K562 (cell line): ENCODE data around the gene TMEM184A. TPM values are rescaled to one million over a fixed set of nuclear protein-coding genes. Genes with fewer than 3 reads are reported as not detected.

Experiments
- CSDE1 ChIP-seq, 2 experiments: fragments of 450-650 bp; IDR thresholded peaks; 2 replicates each; pipeline ENCODE4 v1.6.1; 2016; ENCODE audit warnings: mild to moderate bottlenecking in 1 of 2
- GTF2E2 ChIP-seq: fragments of 200-800 bp; sonication (Bioruptor generic); IDR thresholded peaks from 2 replicates; pipeline ENCODE4 v1.6.1; 2016; ENCODE audit warnings: missing genetic modification characterization, missing compliant biosample characterization
- polyA plus RNA-seq, 8 experiments: library from polyadenylated mRNA; depleted of rRNA in 4 of 8; stranded (reverse) in 5 of 8; unstranded in 3 of 8; fragments of >200 nt; fragmentation: Nextera tagmentation in 2 of 8; fragmentation: Illumina TruSeq in 1 of 8; extraction: Ambion mirVana in 2 of 8; extraction: Trizol in 1 of 8; gene quantifications; 2 replicates each; pipeline versions ENCODE4 v1.2.1 to v1.2.3, GENCODE V29; 2011 to 2014; ENCODE audit warnings: inconsistent platforms in 1 of 8, missing spikeins in 1 of 8
- total RNA-seq, 7 experiments: library from RNA; depleted of rRNA in 6 of 7; stranded (reverse); fragments of >200 nt in 6 of 7; fragmentation: Illumina TruSeq in 2 of 7; extraction: Trizol in 2 of 7; gene quantifications; 2 replicates each; pipeline versions ENCODE4 v1.2.1 to v1.2.3, GENCODE V29; 2011 to 2021; ENCODE audit warnings: low replicate concordance in 1 of 7
- TF ChIP-seq, protein P1 (sequence below), 2 experiments: fragments of 150-350 bp in 1 of 2; IDR thresholded peaks; 2 replicates each; pipeline ENCODE4 v1.6.1; 2012 to 2016; ENCODE audit warnings: low read depth in 2 of 2, low read length in 2 of 2, mild to moderate bottlenecking in 1 of 2, moderate library complexity in 1 of 2
- TF ChIP-seq, protein P2 (sequence below): sonication (generic); formaldehyde crosslinking; IDR thresholded peaks from 2 replicates; pipeline ENCODE4 v1.8.0; 2023; ENCODE audit warnings: missing genetic modification reagents, mild to moderate bottlenecking, borderline replicate concordance
- TF ChIP-seq, protein P3 (sequence below), 2 experiments: fragments of 450-650 bp in 1 of 2; IDR thresholded peaks; 2 replicates each; pipeline ENCODE4 v1.6.1; 2011 to 2017; ENCODE audit warnings: low read depth in 2 of 2, antibody characterized with exemption in 1 of 2, borderline replicate concordance in 1 of 2, low read length in 1 of 2, mild to moderate bottlenecking in 1 of 2, mixed read lengths in 1 of 2; ENCODE audit not compliant: control insufficient read depth in 1 of 2

Gene TMEM184A
- total and polyA plus RNA-seq, 9 of the 15 experiments (the other 6 are each of a cell fraction or from before 2014, with no cell fraction given), result 0.10 to 0.18 (median 0.11) TPM; not detected in 6

DNA sequence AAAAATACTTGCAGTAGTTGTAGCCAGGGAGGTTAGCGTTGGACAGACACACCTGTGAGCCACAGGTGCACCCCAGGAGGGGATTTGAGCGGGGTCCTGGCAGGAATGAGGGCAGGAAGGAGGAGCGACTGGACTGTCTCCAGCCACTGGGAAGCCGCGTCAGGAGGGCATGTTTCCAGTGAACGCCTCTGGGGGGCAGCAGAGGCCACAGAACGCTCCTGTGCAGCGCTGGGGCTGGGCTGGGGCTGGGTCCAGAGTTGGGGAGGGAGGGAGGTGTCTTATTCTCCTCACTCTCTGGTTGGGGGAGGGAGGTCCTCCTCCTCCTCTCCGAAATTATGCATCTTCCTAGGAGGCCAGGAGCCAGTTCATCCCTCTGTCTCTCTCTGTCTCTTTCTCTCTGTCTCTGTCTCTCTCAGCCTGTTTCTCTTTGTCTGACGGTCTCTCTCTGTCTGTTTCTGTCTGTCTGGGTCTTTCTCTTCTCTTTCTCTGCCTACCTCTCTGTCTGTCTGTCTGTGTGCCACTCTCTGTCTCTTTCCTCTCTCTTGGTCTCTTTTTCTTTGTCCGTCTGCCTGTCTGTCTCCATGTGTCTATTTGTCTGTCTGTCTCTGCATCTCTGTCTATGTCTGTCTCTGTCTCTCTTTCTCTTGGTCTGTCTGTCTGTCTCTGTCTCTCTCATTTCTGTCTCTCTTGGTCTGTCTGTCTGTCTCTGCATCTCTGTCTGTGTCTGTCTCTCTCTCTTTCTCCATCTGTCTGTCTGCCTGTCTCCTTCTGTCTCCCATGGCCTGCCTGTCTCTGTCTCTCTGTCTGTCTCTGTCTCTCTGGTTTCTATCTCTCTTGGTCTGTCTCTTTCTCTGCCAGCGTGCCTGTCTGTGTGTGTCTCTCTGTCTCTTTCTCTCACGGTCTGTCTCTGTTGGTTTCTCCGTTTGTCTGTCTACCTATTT, 23.7 kb upstream of the TMEM184A start (continued):
- TF ChIP-seq, protein P1, sequence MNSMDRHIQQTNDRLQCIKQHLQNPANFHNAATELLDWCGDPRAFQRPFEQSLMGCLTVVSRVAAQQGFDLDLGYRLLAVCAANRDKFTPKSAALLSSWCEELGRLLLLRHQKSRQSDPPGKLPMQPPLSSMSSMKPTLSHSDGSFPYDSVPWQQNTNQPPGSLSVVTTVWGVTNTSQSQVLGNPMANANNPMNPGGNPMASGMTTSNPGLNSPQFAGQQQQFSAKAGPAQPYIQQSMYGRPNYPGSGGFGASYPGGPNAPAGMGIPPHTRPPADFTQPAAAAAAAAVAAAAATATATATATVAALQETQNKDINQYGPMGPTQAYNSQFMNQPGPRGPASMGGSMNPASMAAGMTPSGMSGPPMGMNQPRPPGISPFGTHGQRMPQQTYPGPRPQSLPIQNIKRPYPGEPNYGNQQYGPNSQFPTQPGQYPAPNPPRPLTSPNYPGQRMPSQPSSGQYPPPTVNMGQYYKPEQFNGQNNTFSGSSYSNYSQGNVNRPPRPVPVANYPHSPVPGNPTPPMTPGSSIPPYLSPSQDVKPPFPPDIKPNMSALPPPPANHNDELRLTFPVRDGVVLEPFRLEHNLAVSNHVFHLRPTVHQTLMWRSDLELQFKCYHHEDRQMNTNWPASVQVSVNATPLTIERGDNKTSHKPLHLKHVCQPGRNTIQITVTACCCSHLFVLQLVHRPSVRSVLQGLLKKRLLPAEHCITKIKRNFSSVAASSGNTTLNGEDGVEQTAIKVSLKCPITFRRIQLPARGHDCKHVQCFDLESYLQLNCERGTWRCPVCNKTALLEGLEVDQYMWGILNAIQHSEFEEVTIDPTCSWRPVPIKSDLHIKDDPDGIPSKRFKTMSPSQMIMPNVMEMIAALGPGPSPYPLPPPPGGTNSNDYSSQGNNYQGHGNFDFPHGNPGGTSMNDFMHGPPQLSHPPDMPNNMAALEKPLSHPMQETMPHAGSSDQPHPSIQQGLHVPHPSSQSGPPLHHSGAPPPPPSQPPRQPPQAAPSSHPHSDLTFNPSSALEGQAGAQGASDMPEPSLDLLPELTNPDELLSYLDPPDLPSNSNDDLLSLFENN (IDR thresholded peaks at IDR 0.05; ENCODE audit: low read depth in 2 of 2, low read length in 2 of 2), result no peak
- TF ChIP-seq, protein P2, sequence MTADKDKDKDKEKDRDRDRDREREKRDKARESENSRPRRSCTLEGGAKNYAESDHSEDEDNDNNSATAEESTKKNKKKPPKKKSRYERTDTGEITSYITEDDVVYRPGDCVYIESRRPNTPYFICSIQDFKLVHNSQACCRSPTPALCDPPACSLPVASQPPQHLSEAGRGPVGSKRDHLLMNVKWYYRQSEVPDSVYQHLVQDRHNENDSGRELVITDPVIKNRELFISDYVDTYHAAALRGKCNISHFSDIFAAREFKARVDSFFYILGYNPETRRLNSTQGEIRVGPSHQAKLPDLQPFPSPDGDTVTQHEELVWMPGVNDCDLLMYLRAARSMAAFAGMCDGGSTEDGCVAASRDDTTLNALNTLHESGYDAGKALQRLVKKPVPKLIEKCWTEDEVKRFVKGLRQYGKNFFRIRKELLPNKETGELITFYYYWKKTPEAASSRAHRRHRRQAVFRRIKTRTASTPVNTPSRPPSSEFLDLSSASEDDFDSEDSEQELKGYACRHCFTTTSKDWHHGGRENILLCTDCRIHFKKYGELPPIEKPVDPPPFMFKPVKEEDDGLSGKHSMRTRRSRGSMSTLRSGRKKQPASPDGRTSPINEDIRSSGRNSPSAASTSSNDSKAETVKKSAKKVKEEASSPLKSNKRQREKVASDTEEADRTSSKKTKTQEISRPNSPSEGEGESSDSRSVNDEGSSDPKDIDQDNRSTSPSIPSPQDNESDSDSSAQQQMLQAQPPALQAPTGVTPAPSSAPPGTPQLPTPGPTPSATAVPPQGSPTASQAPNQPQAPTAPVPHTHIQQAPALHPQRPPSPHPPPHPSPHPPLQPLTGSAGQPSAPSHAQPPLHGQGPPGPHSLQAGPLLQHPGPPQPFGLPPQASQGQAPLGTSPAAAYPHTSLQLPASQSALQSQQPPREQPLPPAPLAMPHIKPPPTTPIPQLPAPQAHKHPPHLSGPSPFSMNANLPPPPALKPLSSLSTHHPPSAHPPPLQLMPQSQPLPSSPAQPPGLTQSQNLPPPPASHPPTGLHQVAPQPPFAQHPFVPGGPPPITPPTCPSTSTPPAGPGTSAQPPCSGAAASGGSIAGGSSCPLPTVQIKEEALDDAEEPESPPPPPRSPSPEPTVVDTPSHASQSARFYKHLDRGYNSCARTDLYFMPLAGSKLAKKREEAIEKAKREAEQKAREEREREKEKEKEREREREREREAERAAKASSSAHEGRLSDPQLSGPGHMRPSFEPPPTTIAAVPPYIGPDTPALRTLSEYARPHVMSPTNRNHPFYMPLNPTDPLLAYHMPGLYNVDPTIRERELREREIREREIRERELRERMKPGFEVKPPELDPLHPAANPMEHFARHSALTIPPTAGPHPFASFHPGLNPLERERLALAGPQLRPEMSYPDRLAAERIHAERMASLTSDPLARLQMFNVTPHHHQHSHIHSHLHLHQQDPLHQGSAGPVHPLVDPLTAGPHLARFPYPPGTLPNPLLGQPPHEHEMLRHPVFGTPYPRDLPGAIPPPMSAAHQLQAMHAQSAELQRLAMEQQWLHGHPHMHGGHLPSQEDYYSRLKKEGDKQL (CRISPR knock-in tag), result no peak
- TF ChIP-seq GTF2E2 (tag) (no peak), CSDE1 (IDR thresholded peaks at IDR 0.05) (peak in 1 of 2 experiments; percentile 67; a peak in 1 of 4 replicates)
- TF ChIP-seq, protein P3, sequence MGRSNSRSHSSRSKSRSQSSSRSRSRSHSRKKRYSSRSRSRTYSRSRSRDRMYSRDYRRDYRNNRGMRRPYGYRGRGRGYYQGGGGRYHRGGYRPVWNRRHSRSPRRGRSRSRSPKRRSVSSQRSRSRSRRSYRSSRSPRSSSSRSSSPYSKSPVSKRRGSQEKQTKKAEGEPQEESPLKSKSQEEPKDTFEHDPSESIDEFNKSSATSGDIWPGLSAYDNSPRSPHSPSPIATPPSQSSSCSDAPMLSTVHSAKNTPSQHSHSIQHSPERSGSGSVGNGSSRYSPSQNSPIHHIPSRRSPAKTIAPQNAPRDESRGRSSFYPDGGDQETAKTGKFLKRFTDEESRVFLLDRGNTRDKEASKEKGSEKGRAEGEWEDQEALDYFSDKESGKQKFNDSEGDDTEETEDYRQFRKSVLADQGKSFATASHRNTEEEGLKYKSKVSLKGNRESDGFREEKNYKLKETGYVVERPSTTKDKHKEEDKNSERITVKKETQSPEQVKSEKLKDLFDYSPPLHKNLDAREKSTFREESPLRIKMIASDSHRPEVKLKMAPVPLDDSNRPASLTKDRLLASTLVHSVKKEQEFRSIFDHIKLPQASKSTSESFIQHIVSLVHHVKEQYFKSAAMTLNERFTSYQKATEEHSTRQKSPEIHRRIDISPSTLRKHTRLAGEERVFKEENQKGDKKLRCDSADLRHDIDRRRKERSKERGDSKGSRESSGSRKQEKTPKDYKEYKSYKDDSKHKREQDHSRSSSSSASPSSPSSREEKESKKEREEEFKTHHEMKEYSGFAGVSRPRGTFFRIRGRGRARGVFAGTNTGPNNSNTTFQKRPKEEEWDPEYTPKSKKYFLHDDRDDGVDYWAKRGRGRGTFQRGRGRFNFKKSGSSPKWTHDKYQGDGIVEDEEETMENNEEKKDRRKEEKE (IDR thresholded peaks at IDR 0.05; ENCODE audit: borderline replicate concordance in 1 of 2, control insufficient read depth in 1 of 2, low read depth in 2 of 2, low read length in 1 of 2), result 0 out of 4 replicates have a peak, but pooled peaks of 1 of the 2 experiments have one; percentile 19
